SK-N-SH (cell line): ENCODE measurements around the gene MKRN2. TPM values are rescaled to one million over a fixed set of nuclear protein-coding genes. Genes with fewer than 3 reads are reported as not detected.

Experiments
- CTCF ChIA-PET: fragments of 300-600, 350-600 bp; formaldehyde crosslinking; extraction: SDS; loops from one replicate; lab custom pipeline; 2021; lab: Yijun Ruan, JAX
- POLR2A ChIA-PET: fragments of 350-600 bp; sonication (Branson Sonifier 250); formaldehyde crosslinking; extraction: SDS; loops from one replicate; lab custom pipeline; 2020; ENCODE audit warnings: antibody characterized with exemption, inconsistent platforms; lab: Yijun Ruan, JAX
- DNase-seq: peaks from one replicate; pipeline ENCODE4 v3.0.0; 2012
- H2AFZ ChIP-seq: fragments of 200-600 bp; sonication (generic); 2 replicates; pipeline ENCODE4 v1.8.1; 2016; ENCODE audit warnings: antibody characterized with exemption, mild to moderate bottlenecking, low read depth
- H3F3A ChIP-seq: fragments of 200-600 bp; sonication (generic); replicated peaks from 2 replicates; pipeline ENCODE3; 2016; ENCODE audit warnings: antibody characterized with exemption, mild to moderate bottlenecking; ENCODE audit not compliant: insufficient read depth
- H3K27ac ChIP-seq, 2 experiments: fragments of 200-500 bp in 1 of 2; fragments of 200-600 bp in 1 of 2; sonication (Bioruptor generic) in 1 of 2; sonication (generic), shearing (Covaris generic) in 1 of 2; 2 replicates each; pipeline versions ENCODE4 v1.5.1 to v1.6.1; 2014 to 2016; ENCODE audit warnings: low read depth in 2 of 2, inconsistent platforms in 1 of 2, low read length in 1 of 2, mild to moderate bottlenecking in 1 of 2, mixed read lengths in 1 of 2
- H3K27me3 ChIP-seq: fragments of 200-600 bp; sonication (generic), shearing (Covaris generic); 2 replicates; pipeline ENCODE4 v1.6.1; 2016; ENCODE audit warnings: mixed run types; ENCODE audit not compliant: insufficient read depth
- H3K36me3 ChIP-seq, 2 experiments: fragments of 200-500 bp in 1 of 2; fragments of 200-600 bp in 1 of 2; sonication (Bioruptor generic) in 1 of 2; sonication (generic) in 1 of 2; replicated peaks in 1 of 2; 2 replicates each; pipeline versions ENCODE3 to v1.5.1; 2014 to 2016; ENCODE audit warnings: low read length in 1 of 2, mild to moderate bottlenecking in 1 of 2; ENCODE audit not compliant: insufficient read depth in 2 of 2, control insufficient read depth in 1 of 2
- H3K4me1 ChIP-seq, 2 experiments: fragments of 200-500 bp in 1 of 2; fragments of 200-600 bp in 1 of 2; sonication (Bioruptor generic) in 1 of 2; sonication (generic), shearing (Covaris generic) in 1 of 2; 2 replicates each; pipeline versions ENCODE4 v1.5.1 to v1.6.1; 2014 to 2016; ENCODE audit warnings: low read depth in 1 of 2, low read length in 1 of 2, mixed run types in 1 of 2; ENCODE audit not compliant: insufficient read depth in 2 of 2, control insufficient read depth in 1 of 2
- H3K4me2 ChIP-seq: fragments of 200-600 bp; sonication (generic), shearing (Covaris generic); 2 replicates; pipeline ENCODE4 v1.6.1; 2017; ENCODE audit warnings: mixed run types
- H3K4me3 ChIP-seq, 2 experiments: fragments of 200-500 bp in 1 of 2; fragments of 200-600 bp in 1 of 2; sonication (Bioruptor generic) in 1 of 2; sonication (generic), shearing (Covaris generic) in 1 of 2; 2 replicates each; pipeline versions ENCODE4 v1.5.1 to v1.8.1; 2014 to 2016; ENCODE audit warnings: low read depth in 2 of 2, inconsistent platforms in 1 of 2, low read length in 1 of 2, mild to moderate bottlenecking in 1 of 2, mixed read lengths in 1 of 2, moderate library complexity in 1 of 2
- H3K79me2 ChIP-seq: fragments of 200-600 bp; sonication (generic); 2 replicates; pipeline ENCODE4 v1.8.1; 2017; ENCODE audit warnings: mild to moderate bottlenecking; ENCODE audit not compliant: insufficient read depth
- H3K9ac ChIP-seq: fragments of 200-600 bp; sonication (generic); 2 replicates; pipeline ENCODE4 v1.6.1; 2017; ENCODE audit warnings: mixed run types
- H3K9me2 ChIP-seq: fragments of 200-600 bp; sonication (generic); 2 replicates; pipeline ENCODE4 v1.6.1; 2017; ENCODE audit warnings: mixed run types
- H3K9me3 ChIP-seq: fragments of 200-600 bp; sonication (generic); 2 replicates; pipeline ENCODE4 v1.6.1; 2017; ENCODE audit warnings: mixed run types, mild to moderate bottlenecking, moderate library complexity
- H4K20me1 ChIP-seq: fragments of 200-600 bp; sonication (generic); 2 replicates; pipeline ENCODE4 v1.6.1; 2017; ENCODE audit warnings: mild to moderate bottlenecking, mixed run types; ENCODE audit not compliant: insufficient read depth
- CTCF ChIP-seq: fragments of 200-600 bp; sonication (generic); IDR thresholded peaks from 2 replicates; pipeline ENCODE4 v1.6.1; 2017; ENCODE audit warnings: antibody characterized with exemption, mild to moderate bottlenecking, moderate library complexity
- EZH2phosphoT487 ChIP-seq: fragments of 200-600 bp; sonication (generic); IDR thresholded peaks from 2 replicates; pipeline ENCODE4 v1.6.1; 2017; ENCODE audit warnings: low read depth, mixed run types, mild to moderate bottlenecking, antibody characterized with exemption, moderate library complexity, borderline replicate concordance
- FOSL2 ChIP-seq: IDR thresholded peaks from 2 replicates; pipeline ENCODE4 v1.4.0; 2012; ENCODE audit warnings: low read depth, mild to moderate bottlenecking, moderate library complexity, borderline replicate concordance
- GATA2 ChIP-seq: sonication (generic); formaldehyde crosslinking; IDR thresholded peaks from 2 replicates; pipeline ENCODE4 v1.5.0; 2020; ENCODE audit warnings: mild to moderate bottlenecking, missing genetic modification reagents
- IRF3 ChIP-seq: fragments of 150-350 bp; IDR thresholded peaks from 2 replicates; pipeline ENCODE4 v1.6.1; 2016; ENCODE audit warnings: mild to moderate bottlenecking, low read depth, low read length
- JUND ChIP-seq: IDR thresholded peaks from 2 replicates; pipeline ENCODE4 v1.4.0; 2012
- MEF2A ChIP-seq: IDR thresholded peaks from 2 replicates; pipeline ENCODE4 v1.4.0; 2012; ENCODE audit warnings: low read depth, borderline replicate concordance
- MXI1 ChIP-seq: IDR thresholded peaks from 2 replicates; pipeline ENCODE4 v1.6.1; 2012; ENCODE audit warnings: mild to moderate bottlenecking, low read depth, low read length, improper control_type of control experiment
- PBX3 ChIP-seq: IDR thresholded peaks from 2 replicates; pipeline ENCODE4; 2012
- POLR2AphosphoS5 ChIP-seq: IDR thresholded peaks from 2 replicates; pipeline ENCODE4 v1.6.1; 2012; ENCODE audit warnings: low read depth, low read length
- RAD21 ChIP-seq: IDR thresholded peaks from 2 replicates; pipeline ENCODE4 v1.6.1; 2012; ENCODE audit warnings: mild to moderate bottlenecking, low read length
- RCOR1 ChIP-seq: fragments of 150-350 bp; IDR thresholded peaks from 2 replicates; pipeline ENCODE4 v1.6.1; 2017; ENCODE audit warnings: antibody characterized with exemption, low read length
- REST ChIP-seq: IDR thresholded peaks from 2 replicates; pipeline ENCODE4 v1.6.1; 2012; ENCODE audit warnings: mild to moderate bottlenecking, low read depth, low read length, moderate library complexity
- SMC3 ChIP-seq: IDR thresholded peaks from 2 replicates; pipeline ENCODE4 v1.6.1; 2012; ENCODE audit warnings: low read depth, low read length, improper control_type of control experiment
- TCF12 ChIP-seq: IDR thresholded peaks from 2 replicates; pipeline ENCODE4 v1.4.0; 2012
- TEAD4 ChIP-seq: IDR thresholded peaks from 2 replicates; pipeline ENCODE4 v1.4.0; 2012; ENCODE audit warnings: mild to moderate bottlenecking, borderline replicate concordance; ENCODE audit not compliant: insufficient read depth
- WGBS: methylation state at CpG from one replicate; pipeline ENCODE4 v1.1.6; 2017; ENCODE audit warnings: low lambda C conversion rate; 5-methylcytosine and 5-hydroxymethylcytosine counted together
- polyA plus RNA-seq, 3 experiments: library from polyadenylated mRNA; depleted of rRNA; stranded (reverse); fragments of >200 nt; gene quantifications; 2 replicates each; pipeline ENCODE4 v1.2.3, GENCODE V29; 2012

Gene MKRN2
- polyA plus RNA-seq, 1 of the 3 experiments (the other 2 are of a cell fraction): 29.8 TPM

GRCh38 chr3:12611117-12611516 lies 54.2 kb downstream of the MKRN2 start:
- H3K4me2 ChIP-seq: no peak overlapping the region
- peaks cover 4% of the 10 kb centered on the region for H3F3A ChIP-seq
- H3K9me3 ChIP-seq: no peaks in the 10 kb centered on the region
- H3K4me1 ChIP-seq: no peaks in the 10 kb centered on the region
- H4K20me1 ChIP-seq: peaks cover 13% of the 10 kb centered on the region; the same call in 1 of the 2 replicates
- no peak overlapping the region for H3K9ac ChIP-seq
- H3K4me3 ChIP-seq: no peak overlapping the region
- ChIA-PET CTCF (interaction anchor here (1.3 to 2.4 kb wide), 2 partner anchors 9 to 10 kb away, joined by 3 to 6 read pairs; no protein-coding TSS in a partner anchor), POLR2A (no interaction called here)
- 82% methylated on average over 5 of the region's 5 CpGs for WGBS
- H3K79me2 ChIP-seq: peaks cover 57% of the 10 kb centered on the region
- H3K9me2 ChIP-seq: no peaks in the 10 kb centered on the region
- TF ChIP-seq SMC3 (no peak), RAD21 (no peak), EZH2phosphoT487 (no peak), GATA2 (CRISPR knock-in tag) (no peak), POLR2AphosphoS5 (no peak), MEF2A (no peak), FOSL2 (no peak), CTCF (no peak), REST (no peak), JUND (no peak), PBX3 (no peak), MXI1 (no peak), TCF12 (no peak), IRF3 (no peak), RCOR1 (no peak), TEAD4 (no peak)
- no peak overlapping the region for H2AFZ ChIP-seq
- no peak for DNase-seq
- peaks cover 44 to 51% of the 10 kb centered on the region in 2 experiments for H3K36me3 ChIP-seq
- no peaks in the 10 kb centered on the region for H3K27me3 ChIP-seq
- no peak overlapping the region for H3K27ac ChIP-seq
